ENCODE results near the gene MORC4. TPM values are rescaled to one million over a fixed set of nuclear protein-coding genes. Genes with fewer than 3 reads are reported as not detected.
"Not testable (repeated sequence)": the region's sequence is repeated elsewhere in the genome, so short reads cannot be mapped to it uniquely, and the experiment has no call there.

Gene MORC4
- polyA plus RNA-seq (2013, experiment 1 of 2; ENCODE audit: insufficient read length) = 28.1 TPM
- 33.0 TPM for polyA plus RNA-seq (2013, experiment 2 of 2; ENCODE audit: insufficient read length)

GRCh38 chrX:107000013-107000515, at the start of gene MORC4:
Gene MORC4, minus strand, starts transcription at chrX:107000212. Its CDS starts 243 bp downstream, at chrX:106999969.
- peak; percentile 80 for DNase-seq

GRCh38 chrX:107047622-107048021, 47.6 kb upstream of the MORC4 start:
- DNase-seq = no peak

- DNase-seq = no peak
Observed at GRCh38 chrX:107029752-107030151, 29.7 kb upstream of the MORC4 start.

- peak; percentile 19 for DNase-seq
Observed at GRCh38 chrX:107025545-107025944, 25.5 kb upstream of the MORC4 start.

- peak; percentile 2 for DNase-seq
Observed at GRCh38 chrX:107014936-107015335, 14.9 kb upstream of the MORC4 start.

- DNase-seq = no peak
Observed at GRCh38 chrX:107008034-107008433, 8.0 kb upstream of the MORC4 start.

GRCh38 chrX:106999002-106999975, 723 bp downstream of the MORC4 start:
- DNase-seq = peak; percentile 58

GRCh38 chrX:106997611-106998010, 2.4 kb downstream of the MORC4 start:
- no peak for DNase-seq

- DNase-seq = no peak
Observed at GRCh38 chrX:106995678-106996077, 4.3 kb downstream of the MORC4 start.

- DNase-seq = no peak
Observed at GRCh38 chrX:106987488-106987887, 12.5 kb downstream of the MORC4 start.

GRCh38 chrX:106980952-106981626, 18.9 kb downstream of the MORC4 start:
- no peak for DNase-seq

GRCh38 chrX:106976416-106976815, 23.6 kb downstream of the MORC4 start:
- DNase-seq = no peak

- DNase-seq = no peak
Observed at GRCh38 chrX:106973433-106974149, 26.4 kb downstream of the MORC4 start.

- DNase-seq = no peak
Observed at GRCh38 chrX:106972896-106973295, 27.1 kb downstream of the MORC4 start.

GRCh38 chrX:106966547-106966946, 33.5 kb downstream of the MORC4 start:
- DNase-seq = not testable (repeated sequence)

- DNase-seq = no peak
Observed at GRCh38 chrX:106964290-106964689, 35.7 kb downstream of the MORC4 start.

GRCh38 chrX:106963111-106963510, 36.9 kb downstream of the MORC4 start:
- peak; percentile 37 for DNase-seq

GRCh38 chrX:106959901-106960300, 40.1 kb downstream of the MORC4 start:
- no peak for DNase-seq

- DNase-seq = no peak
Observed at GRCh38 chrX:106957856-106958255, 42.2 kb downstream of the MORC4 start.

GRCh38 chrX:106955004-106955772, 44.8 kb downstream of the MORC4 start:
- peak; percentile 40 for DNase-seq

GRCh38 chrX:106954041-106954440, 46.0 kb downstream of the MORC4 start:
- no peak for DNase-seq

- DNase-seq = no peak
Observed at GRCh38 chrX:106952988-106953387, 47.0 kb downstream of the MORC4 start.
